GM21515 (cell line): ENCODE data around the gene TRIL.
A peak's percentile ranks its signal among the peaks of the same experiment; 100 is the strongest.

Source experiments
- ATAC-seq: cut with Tn5 transposase; IDR thresholded peaks from one replicate; pipeline ENCODE4 v1.9.1; 2021; ENCODE audit not compliant: unreplicated experiment

The TRIL gene

GRCh38 chr7:28940741-28941384 lies 17.3 kb downstream of the TRIL start:
- ATAC-seq = no peak

DNA sequence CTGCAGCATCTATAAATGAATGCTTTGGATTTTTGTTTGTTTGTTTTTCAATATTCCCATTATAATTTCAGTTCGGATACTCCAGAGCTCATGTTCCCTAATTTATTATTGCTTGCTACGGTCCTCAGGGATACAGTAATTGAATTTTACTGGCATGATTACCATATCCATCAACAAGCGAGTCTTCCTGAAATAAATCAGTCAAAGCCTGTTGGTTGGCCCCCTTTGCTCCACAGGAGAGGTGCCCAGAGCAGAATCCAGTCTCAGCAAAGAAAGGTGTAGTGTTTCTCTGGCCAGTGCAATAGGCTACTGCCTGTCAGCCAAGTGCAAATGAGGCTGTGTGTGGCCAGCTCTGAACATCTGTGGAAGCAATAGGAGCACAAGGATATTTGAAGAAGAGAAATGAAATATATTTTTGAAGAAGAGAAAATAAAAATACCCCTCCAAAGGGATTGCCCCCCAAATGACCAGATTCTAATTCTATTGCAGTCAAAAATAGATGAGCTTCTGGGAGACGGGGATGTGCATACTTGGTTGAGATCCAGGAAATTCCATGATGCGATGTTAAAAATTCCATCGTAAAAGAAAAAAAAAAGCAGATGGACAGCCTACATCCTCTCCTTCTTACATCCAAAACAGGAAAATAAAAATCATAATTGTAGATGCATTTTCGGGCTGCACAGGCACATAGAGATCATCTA lies 18.1 kb downstream of the TRIL start:
- no peak for ATAC-seq

DNA sequence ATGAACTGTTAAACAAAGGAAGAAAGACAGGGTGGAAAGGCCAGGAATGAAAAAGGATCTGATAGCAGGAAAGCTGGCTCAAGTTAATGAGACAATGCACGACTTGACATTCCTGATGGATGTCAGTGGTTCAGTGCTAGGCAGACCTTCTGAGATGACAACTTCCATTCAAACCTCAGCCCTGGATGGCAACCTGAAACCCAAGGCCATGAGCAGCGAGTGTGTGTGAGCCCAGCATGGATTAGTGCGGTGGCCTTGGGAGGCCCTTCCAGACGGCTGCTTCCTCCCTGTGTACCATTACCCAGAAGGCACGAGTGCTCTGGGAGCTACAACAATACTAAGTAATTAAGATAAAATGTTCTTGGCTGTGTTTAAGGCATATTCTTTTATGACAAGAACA lies 18.8 kb downstream of the TRIL start:
- no peak for ATAC-seq

DNA sequence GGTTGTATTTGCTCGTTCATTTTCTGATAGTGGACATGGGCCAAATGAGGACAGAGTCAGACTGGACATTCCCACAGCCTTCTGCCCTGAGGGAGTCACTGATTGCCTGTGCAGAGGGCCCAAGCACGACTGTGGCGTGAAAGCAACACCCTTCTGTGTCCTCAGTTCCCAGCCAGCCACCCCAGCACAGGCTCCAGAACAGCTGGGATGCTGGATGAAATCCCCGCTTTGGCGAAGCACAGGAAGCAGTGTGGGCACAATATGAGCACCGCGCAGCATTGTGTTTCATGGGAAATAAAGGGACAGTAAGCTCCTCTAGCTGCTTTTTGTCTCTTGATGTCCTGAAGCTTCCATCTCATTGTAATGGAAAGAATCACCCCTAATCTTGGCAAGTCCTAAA lies 20.5 kb downstream of the TRIL start:
- no peak for ATAC-seq

DNA sequence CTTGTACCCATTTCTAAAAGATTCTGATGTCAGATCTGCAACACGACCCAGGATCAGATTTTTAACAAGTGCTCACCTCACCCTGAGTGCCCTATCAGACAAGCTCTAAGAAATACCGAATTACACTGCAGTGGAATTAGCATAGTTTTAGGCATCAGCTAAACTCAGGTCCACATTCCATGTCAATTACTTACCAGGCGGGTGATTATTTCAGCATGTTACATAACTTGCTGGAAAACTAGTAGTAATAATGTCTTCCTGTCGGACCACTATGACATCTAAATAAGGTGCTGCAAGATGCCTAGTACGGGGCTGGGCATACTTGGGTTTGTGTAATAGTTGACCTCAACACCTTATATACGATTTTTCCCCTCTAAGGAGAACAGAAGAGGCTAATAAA lies 21.0 kb downstream of the TRIL start:
- ATAC-seq = no peak

DNA sequence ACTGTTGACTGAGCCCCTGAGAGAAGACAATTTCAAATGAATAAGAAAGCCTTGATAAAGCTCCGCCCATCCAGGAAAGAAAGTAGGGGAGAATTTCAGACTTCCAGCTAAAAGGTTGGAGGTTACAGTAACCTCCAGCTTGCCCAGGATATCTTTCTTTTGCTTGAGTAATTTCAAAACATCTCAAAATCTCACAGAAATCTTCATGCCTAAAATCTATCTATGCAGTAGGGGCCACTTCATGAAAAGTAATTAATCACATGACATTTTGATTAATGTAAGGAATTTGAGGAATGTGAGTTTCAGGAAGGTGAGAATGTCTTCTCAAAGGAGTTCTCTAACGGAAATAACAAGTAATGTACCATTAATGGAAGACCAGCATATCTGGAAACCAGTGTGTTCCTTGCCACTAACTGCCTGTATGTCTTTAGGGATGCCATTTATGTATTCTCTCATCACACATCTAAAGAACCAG lies 24.2 kb downstream of the TRIL start:
- ATAC-seq = no peak

DNA sequence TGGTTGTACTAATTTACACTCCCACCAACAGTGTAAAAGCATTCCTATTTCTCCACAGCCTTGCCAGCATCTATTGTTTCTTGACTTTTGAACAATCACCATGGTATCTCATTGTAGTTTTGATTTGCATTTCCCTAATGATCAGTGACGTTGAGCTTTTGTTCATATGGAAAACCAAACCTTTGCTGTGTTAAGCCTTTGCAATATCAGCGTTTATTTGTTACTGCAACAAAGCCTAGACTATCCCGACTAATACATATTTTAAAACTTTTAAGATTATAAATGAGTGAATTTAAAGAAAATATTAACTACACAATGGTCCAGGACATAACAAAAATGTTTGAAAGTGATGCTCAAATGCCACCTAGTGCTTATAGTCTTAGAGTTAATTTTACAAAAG lies 26.6 kb downstream of the TRIL start:
- no peak for ATAC-seq

DNA sequence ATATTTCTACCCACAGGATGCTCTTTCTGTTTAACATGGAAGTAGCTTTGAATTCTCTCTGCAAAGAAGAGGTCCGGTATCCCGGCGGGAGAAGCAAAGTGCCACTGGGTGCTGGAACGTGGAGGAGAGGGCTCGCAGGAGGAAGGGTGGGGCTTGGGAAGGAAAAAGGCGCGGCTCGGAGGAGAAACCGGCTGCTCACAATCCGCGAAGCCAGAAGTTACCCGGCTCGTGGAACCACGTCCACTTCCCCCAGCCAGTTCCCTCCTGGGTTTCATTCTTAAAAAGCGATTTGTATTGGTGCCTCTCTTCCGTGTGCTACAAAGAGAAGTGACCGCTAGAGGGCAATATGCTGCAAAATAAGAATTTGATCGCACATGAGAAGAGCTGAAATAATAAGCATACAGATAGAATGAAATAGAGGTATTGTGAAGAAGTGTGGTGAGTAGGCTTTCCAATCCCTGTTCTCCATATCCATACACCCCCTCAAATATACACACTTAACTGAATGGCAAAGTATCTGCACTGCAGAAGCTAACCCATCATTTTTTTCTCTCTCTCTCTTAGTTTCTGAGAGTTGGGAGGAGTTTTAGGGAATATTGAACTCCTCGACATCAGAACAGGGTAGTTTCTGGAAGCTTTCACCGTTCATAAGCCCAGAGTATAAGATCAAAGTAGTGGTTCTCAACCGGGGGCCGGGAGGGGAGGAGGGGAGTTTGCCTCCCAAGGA lies 31.1 kb downstream of the TRIL start:
- peak; percentile 91 for ATAC-seq

DNA sequence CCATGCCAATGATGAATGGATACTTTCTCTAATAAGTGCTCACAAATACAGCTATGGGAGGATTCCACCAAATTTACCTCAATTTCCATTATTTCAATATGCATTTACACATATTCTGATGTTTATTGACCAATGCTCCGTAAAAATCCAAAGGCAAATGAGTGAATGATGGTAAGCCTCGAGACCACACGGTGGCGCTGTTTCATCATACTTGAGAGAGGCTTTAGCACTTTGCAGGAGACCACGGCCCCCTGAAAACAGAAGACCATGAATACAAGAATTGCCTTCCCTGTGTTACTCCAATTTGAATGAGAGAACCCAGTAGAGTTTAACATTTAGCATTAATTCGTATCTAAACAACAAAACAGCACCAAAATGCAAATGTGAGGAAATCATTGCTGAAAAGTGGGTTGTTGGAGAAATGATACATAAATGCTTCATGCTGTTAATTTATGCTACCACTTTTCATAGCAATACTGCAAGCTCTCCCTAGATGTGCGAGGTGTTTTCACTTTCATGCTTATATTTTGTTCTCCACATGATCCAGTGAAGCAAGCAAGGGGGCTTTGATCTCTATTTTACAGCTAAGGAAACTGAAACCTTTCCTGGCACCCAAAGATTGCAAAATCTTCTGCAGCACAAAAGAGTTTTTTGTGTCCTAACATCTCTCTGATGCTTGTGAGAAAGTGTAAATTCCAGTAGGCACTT lies 35.4 kb downstream of the TRIL start:
- peak; percentile 47 for ATAC-seq

DNA sequence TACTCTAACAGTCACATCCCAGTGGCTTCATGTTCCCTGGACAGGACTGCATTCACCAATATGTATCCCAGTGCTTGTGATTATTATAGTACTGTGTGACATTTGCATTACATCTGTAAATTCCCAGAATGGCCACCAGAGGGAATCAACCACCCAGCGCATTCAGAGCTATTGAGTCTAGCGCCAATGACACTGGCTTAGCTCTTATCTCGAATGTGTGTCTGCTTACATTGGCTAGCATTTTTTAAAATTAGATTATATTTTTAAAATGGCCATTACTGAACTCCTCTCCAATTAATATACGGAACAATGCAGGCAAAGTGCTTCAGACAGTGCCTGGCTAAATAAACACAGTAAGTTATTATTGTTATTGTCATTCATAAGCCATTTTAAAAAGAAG lies 36.3 kb downstream of the TRIL start:
- ATAC-seq = peak; percentile 83

DNA sequence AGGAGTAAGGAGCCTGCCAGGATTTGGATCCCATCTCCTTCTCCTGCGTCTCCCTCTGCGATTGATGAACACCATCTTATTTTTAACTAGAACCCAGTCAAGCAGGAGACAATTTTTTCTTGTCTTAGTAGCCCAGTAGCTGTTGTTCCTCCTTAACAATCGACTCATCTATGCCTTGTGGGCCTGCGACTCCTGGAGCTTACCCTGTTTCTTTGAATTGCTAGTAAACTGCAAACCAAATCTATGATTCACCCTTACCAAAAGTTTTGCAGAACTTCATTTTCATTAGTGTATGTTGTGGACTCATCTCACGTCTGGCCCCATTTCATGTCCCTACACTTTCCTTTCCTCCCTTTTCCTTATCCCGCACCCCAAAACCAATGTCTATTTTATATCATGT lies 37.7 kb downstream of the TRIL start:
- ATAC-seq = no peak

GRCh38 chr7:28919510-28919909 lies 38.6 kb downstream of the TRIL start:
- no peak for ATAC-seq

GRCh38 chr7:28908775-28909174 lies 49.4 kb downstream of the TRIL start:
- no peak for ATAC-seq

DNA sequence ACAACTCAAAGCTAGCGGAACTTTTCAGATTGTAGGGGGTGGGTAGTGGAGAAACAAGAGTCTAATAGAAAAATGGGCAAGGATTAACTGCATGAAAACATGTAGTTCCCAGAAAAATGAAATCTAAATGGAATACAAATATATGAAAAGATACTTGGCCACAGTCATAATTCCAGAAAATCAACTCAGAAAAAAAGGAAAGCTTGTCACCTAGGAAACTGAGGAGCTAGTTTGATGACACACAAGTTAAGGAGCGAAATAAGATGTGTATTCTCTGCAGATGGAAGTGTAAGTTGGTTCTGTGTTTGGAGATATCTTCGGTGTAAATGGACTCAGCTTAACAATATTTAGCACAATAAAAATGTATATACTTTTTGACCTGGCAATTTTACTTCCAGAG lies 52.7 kb downstream of the TRIL start:
- no peak for ATAC-seq

GRCh38 chr7:28904578-28905048 lies 53.5 kb downstream of the TRIL start:
- no peak for ATAC-seq

- no peak for ATAC-seq
Measured at GRCh38 chr7:28903730-28904577, 54.2 kb downstream of the TRIL start.
